ENCODE measurements around the gene NKPD1. TPM values are rescaled to one million over a fixed set of nuclear protein-coding genes. Genes with fewer than 3 reads are reported as not detected.

The NKPD1 gene
- polyA plus RNA-seq, 1 of the 3 experiments (the other 2 are of a cell fraction) = 0.12 TPM

DNA sequence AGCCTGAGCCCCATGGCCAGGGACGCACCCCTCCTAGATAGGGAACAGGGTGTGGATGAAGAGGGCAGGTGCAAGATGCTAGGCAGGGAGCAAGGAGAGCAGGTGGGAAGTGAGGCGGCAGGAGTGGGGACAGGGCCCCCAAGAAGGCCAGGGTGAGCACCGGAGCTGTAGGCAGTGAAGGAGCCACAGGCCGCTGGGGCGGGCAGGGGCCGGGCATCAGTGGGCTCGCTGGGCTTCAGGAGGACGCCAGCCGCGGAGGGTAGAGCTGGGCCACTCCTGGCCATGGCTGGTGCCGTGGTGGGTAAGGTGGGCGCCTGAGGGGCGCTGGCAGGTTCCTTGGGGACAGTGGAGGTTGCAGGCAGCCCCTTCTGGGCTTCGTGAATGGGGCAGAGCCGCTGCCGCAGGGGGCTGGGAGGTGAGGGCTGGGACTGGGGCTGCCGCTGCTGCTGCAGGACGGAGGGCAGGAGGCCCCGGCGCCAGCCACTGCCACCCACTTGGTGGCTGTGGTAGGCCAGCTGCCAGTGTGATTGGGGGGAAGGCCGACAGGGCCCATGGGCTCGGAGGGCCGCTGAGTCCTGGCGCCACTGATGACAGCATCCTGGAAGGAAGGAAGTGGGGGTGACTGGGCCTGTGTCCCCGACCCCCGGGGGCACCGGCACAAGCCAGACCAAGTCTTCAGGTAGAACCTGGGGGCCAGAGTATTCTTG is 2.1 kb downstream of the NKPD1 start (continued):
- TF ChIP-seq CHD2 (IDR thresholded peaks at IDR 0.05; ENCODE audit: low read length, partially characterized antibody) (no peak), RFX5 (IDR thresholded peaks at IDR 0.05; ENCODE audit: low read length) (no peak), ZBTB33 (IDR thresholded peaks at IDR 0.05; ENCODE audit: borderline replicate concordance, low read depth) (no peak), POLR2AphosphoS5 (IDR thresholded peaks at IDR 0.05; ENCODE audit: low read depth, low read length) (no peak)

DNA sequence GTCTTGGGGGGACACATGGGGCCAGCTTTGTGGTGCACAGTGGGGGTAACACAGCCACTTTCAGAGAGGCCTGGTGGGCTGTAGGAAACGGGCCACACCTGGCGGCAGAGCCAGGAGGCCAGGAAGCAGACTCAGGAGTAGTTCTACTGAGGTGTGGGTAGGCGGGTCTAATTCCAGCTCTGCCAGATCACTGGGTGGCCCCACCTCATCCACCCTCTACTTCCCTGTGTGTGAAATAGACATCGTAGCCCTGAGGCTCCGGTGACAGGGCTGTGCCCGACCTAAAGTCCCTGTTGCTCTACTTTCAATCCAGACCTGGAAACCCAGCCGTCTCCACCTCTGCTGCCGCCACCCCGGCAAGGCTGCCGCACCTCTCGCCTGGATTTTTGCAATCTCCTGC is 4.0 kb downstream of the NKPD1 start:
- POLR2A ChIA-PET = no interaction called here
- Histone ChIP-seq H2AFZ (ENCODE audit: low read depth) (no peak overlapping the region), H3K4me1 (ENCODE audit: control insufficient read depth in 1 of 2, insufficient read depth in 2 of 2, low read depth in 1 of 2, low read length in 1 of 2) (peaks cover 0 to 21% of the 10 kb centered on the region in 2 experiments; a peak in 1 of 4 replicates), H3K9ac (no peak overlapping the region), H3K4me2 (no peak overlapping the region), H3K9me3 (no peaks in the 10 kb centered on the region), H3K9me2 (no peaks in the 10 kb centered on the region), H3K27me3 (ENCODE audit: insufficient read depth) (no peaks in the 10 kb centered on the region; the same call in 1 of the 2 replicates), H4K20me1 (ENCODE audit: insufficient read depth) (no peaks in the 10 kb centered on the region), H3K4me3 (ENCODE audit: low read depth in 2 of 2, low read length in 1 of 2) (no peak overlapping the region), H3K27ac (ENCODE audit: low read depth in 2 of 2, low read length in 1 of 2) (no peak overlapping the region), H3K36me3 (replicated peaks in 1 of 2; ENCODE audit: control insufficient read depth in 1 of 2, insufficient read depth in 2 of 2, low read length in 1 of 2) (no peaks in the 10 kb centered on the region), H3K79me2 (ENCODE audit: insufficient read depth) (no peaks in the 10 kb centered on the region), H3F3A (replicated peaks; ENCODE audit: insufficient read depth) (no peaks in the 10 kb centered on the region)
- TF ChIP-seq USF1 (IDR thresholded peaks at IDR 0.05; ENCODE audit: borderline replicate concordance, low read depth) (no peak), MXI1 (IDR thresholded peaks at IDR 0.05; ENCODE audit: low read depth, low read length) (no peak), RAD21 (IDR thresholded peaks at IDR 0.05; ENCODE audit: low read length) (no peak), RFX5 (IDR thresholded peaks at IDR 0.05; ENCODE audit: low read length) (no peak), MEF2A (IDR thresholded peaks at IDR 0.05; ENCODE audit: borderline replicate concordance, low read depth) (no peak)
- DNase-seq = no peak
- CTCF ChIA-PET = no interaction called here
- WGBS (ENCODE audit: low lambda C conversion rate) = 82% methylated on average over 10 of the region's 11 CpGs

- no peak for DNase-seq
- 88% methylated on average over 3 of the region's 11 CpGs for WGBS (ENCODE audit: low lambda C conversion rate)
- TF ChIP-seq TCF12 (IDR thresholded peaks at IDR 0.05) (no peak), RCOR1 (IDR thresholded peaks at IDR 0.05; ENCODE audit: low read length) (no peak), RXRA (IDR thresholded peaks at IDR 0.05; ENCODE audit: borderline replicate concordance, low read depth) (no peak), RAD21 (IDR thresholded peaks at IDR 0.05; ENCODE audit: low read length) (no peak), RFX5 (IDR thresholded peaks at IDR 0.05; ENCODE audit: low read length) (no peak), EP300 (IDR thresholded peaks at IDR 0.05; ENCODE audit: borderline replicate concordance in 1 of 2, low read depth in 1 of 2, low read length in 1 of 2) (no peak), TEAD4 (IDR thresholded peaks at IDR 0.05; ENCODE audit: borderline replicate concordance, insufficient read depth) (no peak), MAX (IDR thresholded peaks at IDR 0.05; ENCODE audit: low read depth) (no peak)
- TF ChIP-seq, protein P1, sequence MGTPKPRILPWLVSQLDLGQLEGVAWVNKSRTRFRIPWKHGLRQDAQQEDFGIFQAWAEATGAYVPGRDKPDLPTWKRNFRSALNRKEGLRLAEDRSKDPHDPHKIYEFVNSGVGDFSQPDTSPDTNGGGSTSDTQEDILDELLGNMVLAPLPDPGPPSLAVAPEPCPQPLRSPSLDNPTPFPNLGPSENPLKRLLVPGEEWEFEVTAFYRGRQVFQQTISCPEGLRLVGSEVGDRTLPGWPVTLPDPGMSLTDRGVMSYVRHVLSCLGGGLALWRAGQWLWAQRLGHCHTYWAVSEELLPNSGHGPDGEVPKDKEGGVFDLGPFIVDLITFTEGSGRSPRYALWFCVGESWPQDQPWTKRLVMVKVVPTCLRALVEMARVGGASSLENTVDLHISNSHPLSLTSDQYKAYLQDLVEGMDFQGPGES (IDR thresholded peaks at IDR 0.05; ENCODE audit: low read depth, low read length) = no peak
- POLR2A ChIA-PET = no interaction called here
- H3K27ac ChIP-seq (ENCODE audit: low read depth in 2 of 2, low read length in 1 of 2) = no peak overlapping the region
- no peaks in the 10 kb centered on the region for H3F3A ChIP-seq (replicated peaks; ENCODE audit: insufficient read depth)
- H3K9ac ChIP-seq = no peak overlapping the region
- CTCF ChIA-PET = no interaction called here
- no peak overlapping the region for H2AFZ ChIP-seq (ENCODE audit: low read depth)
- H4K20me1 ChIP-seq (ENCODE audit: insufficient read depth) = no peaks in the 10 kb centered on the region
- no peaks in the 10 kb centered on the region for H3K9me3 ChIP-seq
- H3K36me3 ChIP-seq (replicated peaks in 1 of 2; ENCODE audit: control insufficient read depth in 1 of 2, insufficient read depth in 2 of 2, low read length in 1 of 2) = no peaks in the 10 kb centered on the region
- peaks cover 0 to 17% of the 10 kb centered on the region in 2 experiments; a peak in 1 of 4 replicates for H3K4me1 ChIP-seq (ENCODE audit: control insufficient read depth in 1 of 2, insufficient read depth in 2 of 2, low read depth in 1 of 2, low read length in 1 of 2)
- H3K79me2 ChIP-seq (ENCODE audit: insufficient read depth) = no peaks in the 10 kb centered on the region
- H3K4me2 ChIP-seq = no peak overlapping the region
- H3K9me2 ChIP-seq = no peaks in the 10 kb centered on the region
- H3K27me3 ChIP-seq (ENCODE audit: insufficient read depth) = no peaks in the 10 kb centered on the region; the same call in 1 of the 2 replicates
- no peak overlapping the region for H3K4me3 ChIP-seq (ENCODE audit: low read depth in 2 of 2, low read length in 1 of 2)
Observed at GRCh38 chr19:45156011-45156630, 4.7 kb downstream of the NKPD1 start.
